ENCODE data around the gene SHD. TPM values are rescaled to one million over a fixed set of nuclear protein-coding genes. Genes with fewer than 3 reads are reported as not detected.

The SHD gene
- total and polyA plus RNA-seq, 9 of the 15 experiments (the other 6 are each of a cell fraction or from before 2014, with no cell fraction given): 0.05 to 0.62 (median 0.15) TPM; not detected in 5

DNA sequence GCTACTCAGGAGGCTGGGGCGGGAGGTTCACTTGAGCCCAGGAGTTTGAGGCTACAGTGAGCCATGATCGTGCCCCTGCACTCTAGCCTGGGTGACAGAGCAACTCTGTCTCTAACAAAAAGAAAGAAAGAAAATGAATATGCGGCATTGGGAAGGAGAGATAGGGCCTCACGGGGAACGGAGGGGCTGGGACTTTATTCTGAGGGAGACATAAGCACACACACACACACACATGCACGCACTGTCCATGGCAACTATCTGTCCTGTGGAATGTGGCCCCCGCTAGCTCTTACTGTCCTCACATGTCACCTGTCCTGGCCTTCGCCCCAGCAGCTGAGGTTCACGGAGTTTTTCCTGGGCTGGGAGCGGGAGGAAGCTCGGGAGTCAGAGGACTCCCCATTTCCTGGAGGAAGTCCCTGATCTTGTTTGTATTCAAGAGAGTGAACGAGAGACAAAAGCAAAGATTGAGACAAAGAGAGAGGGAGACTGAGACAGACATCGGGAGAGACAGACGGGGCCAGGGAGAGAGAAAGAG, 58.9 kb downstream of the SHD start (continued):
- TF ChIP-seq ZNF77 (CRISPR knock-in tag; IDR thresholded peaks at IDR 0.05): no peak
- no peak for TF ChIP-seq ZNF274 (IDR thresholded peaks at IDR 0.05; ENCODE audit: borderline replicate concordance, low read depth, low read length)
- no peak for TF ChIP-seq ZNF445 (CRISPR knock-in tag; IDR thresholded peaks at IDR 0.05; ENCODE audit: low read depth)
- TF ChIP-seq, protein P1, sequence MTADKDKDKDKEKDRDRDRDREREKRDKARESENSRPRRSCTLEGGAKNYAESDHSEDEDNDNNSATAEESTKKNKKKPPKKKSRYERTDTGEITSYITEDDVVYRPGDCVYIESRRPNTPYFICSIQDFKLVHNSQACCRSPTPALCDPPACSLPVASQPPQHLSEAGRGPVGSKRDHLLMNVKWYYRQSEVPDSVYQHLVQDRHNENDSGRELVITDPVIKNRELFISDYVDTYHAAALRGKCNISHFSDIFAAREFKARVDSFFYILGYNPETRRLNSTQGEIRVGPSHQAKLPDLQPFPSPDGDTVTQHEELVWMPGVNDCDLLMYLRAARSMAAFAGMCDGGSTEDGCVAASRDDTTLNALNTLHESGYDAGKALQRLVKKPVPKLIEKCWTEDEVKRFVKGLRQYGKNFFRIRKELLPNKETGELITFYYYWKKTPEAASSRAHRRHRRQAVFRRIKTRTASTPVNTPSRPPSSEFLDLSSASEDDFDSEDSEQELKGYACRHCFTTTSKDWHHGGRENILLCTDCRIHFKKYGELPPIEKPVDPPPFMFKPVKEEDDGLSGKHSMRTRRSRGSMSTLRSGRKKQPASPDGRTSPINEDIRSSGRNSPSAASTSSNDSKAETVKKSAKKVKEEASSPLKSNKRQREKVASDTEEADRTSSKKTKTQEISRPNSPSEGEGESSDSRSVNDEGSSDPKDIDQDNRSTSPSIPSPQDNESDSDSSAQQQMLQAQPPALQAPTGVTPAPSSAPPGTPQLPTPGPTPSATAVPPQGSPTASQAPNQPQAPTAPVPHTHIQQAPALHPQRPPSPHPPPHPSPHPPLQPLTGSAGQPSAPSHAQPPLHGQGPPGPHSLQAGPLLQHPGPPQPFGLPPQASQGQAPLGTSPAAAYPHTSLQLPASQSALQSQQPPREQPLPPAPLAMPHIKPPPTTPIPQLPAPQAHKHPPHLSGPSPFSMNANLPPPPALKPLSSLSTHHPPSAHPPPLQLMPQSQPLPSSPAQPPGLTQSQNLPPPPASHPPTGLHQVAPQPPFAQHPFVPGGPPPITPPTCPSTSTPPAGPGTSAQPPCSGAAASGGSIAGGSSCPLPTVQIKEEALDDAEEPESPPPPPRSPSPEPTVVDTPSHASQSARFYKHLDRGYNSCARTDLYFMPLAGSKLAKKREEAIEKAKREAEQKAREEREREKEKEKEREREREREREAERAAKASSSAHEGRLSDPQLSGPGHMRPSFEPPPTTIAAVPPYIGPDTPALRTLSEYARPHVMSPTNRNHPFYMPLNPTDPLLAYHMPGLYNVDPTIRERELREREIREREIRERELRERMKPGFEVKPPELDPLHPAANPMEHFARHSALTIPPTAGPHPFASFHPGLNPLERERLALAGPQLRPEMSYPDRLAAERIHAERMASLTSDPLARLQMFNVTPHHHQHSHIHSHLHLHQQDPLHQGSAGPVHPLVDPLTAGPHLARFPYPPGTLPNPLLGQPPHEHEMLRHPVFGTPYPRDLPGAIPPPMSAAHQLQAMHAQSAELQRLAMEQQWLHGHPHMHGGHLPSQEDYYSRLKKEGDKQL (CRISPR knock-in tag; IDR thresholded peaks at IDR 0.05; ENCODE audit: borderline replicate concordance): no peak
- no peak for TF ChIP-seq BRD9 (IDR thresholded peaks at IDR 0.05; ENCODE audit: low read depth, partially characterized antibody)
- TF ChIP-seq, protein P2, sequence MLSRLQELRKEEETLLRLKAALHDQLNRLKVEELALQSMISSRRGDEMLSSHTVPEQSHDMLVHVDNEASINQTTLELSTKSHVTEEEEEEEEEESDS (CRISPR knock-in tag; IDR thresholded peaks at IDR 0.05): no peak
- TF ChIP-seq ATF7 (IDR thresholded peaks at IDR 0.05): no peak
- TF ChIP-seq STAT5A (IDR thresholded peaks at IDR 0.05; ENCODE audit: borderline replicate concordance, low read length): no peak
- TF ChIP-seq HCFC1 (IDR thresholded peaks at IDR 0.05; ENCODE audit: low read depth, low read length): no peak
- TF ChIP-seq ZBED1 (IDR thresholded peaks at IDR 0.05): no peak
- no peak for TF ChIP-seq ZNF3 (CRISPR knock-in tag; IDR thresholded peaks at IDR 0.05)
- TF ChIP-seq SRSF9 (IDR thresholded peaks at IDR 0.05; ENCODE audit: borderline replicate concordance, low read depth, low read length): no peak
- peak; percentile 67 for TF ChIP-seq SMARCA4 (IDR thresholded peaks at IDR 0.05)
- TF ChIP-seq SMARCE1 (IDR thresholded peaks at IDR 0.05): 0 out of 2 replicates have a peak, but pooled peaks have one; percentile 37
- TF ChIP-seq, protein P3, sequence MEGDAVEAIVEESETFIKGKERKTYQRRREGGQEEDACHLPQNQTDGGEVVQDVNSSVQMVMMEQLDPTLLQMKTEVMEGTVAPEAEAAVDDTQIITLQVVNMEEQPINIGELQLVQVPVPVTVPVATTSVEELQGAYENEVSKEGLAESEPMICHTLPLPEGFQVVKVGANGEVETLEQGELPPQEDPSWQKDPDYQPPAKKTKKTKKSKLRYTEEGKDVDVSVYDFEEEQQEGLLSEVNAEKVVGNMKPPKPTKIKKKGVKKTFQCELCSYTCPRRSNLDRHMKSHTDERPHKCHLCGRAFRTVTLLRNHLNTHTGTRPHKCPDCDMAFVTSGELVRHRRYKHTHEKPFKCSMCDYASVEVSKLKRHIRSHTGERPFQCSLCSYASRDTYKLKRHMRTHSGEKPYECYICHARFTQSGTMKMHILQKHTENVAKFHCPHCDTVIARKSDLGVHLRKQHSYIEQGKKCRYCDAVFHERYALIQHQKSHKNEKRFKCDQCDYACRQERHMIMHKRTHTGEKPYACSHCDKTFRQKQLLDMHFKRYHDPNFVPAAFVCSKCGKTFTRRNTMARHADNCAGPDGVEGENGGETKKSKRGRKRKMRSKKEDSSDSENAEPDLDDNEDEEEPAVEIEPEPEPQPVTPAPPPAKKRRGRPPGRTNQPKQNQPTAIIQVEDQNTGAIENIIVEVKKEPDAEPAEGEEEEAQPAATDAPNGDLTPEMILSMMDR (IDR thresholded peaks at IDR 0.05 in 2 of 3, conservative IDR thresholded peaks at IDR 0.05 in 1 of 3; ENCODE audit: insufficient read depth in 2 of 3, low read depth in 1 of 3, low read length in 3 of 3): no peak
- TF ChIP-seq, protein P4, sequence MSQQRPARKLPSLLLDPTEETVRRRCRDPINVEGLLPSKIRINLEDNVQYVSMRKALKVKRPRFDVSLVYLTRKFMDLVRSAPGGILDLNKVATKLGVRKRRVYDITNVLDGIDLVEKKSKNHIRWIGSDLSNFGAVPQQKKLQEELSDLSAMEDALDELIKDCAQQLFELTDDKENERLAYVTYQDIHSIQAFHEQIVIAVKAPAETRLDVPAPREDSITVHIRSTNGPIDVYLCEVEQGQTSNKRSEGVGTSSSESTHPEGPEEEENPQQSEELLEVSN (IDR thresholded peaks at IDR 0.05; ENCODE audit: borderline replicate concordance in 1 of 2, extremely low read depth in 1 of 2, insufficient read depth in 1 of 2, insufficient read length in 1 of 2, low read depth in 1 of 2, low read length in 1 of 2, poor library complexity in 1 of 2, severe bottlenecking in 1 of 2): peak in 1 of 2 experiments; percentile 22
- no peak; the same call in 1 of the 2 replicates for TF ChIP-seq MYC (IDR thresholded peaks at IDR 0.05; ENCODE audit: low read depth, low read length)
- TF ChIP-seq MYC (CRISPR knock-in tag; IDR thresholded peaks at IDR 0.05; ENCODE audit: borderline replicate concordance, low read depth): no peak
- no peak for TF ChIP-seq IFI16 (CRISPR knock-in tag; IDR thresholded peaks at IDR 0.05)
- TF ChIP-seq ZNF239 (CRISPR knock-in tag; IDR thresholded peaks at IDR 0.05): no peak
- no peak for TF ChIP-seq PHF21A (IDR thresholded peaks at IDR 0.05; ENCODE audit: borderline replicate concordance, low read depth)
- no peak for TF ChIP-seq ARHGAP35 (IDR thresholded peaks at IDR 0.05; ENCODE audit: partially characterized antibody)
